SH-SY5Y (cell line): ENCODE data around the gene RCBTB2.

Experiments
- GATA2 ChIP-seq: IDR thresholded peaks from 2 replicates; pipeline ENCODE4 v1.6.1; 2011; ENCODE audit warnings: mild to moderate bottlenecking, low read depth, low read length
- GATA3 ChIP-seq: IDR thresholded peaks from 2 replicates; pipeline ENCODE4 v1.6.1; 2011; ENCODE audit warnings: low read depth, mild to moderate bottlenecking, low read length, moderate library complexity

DNA sequence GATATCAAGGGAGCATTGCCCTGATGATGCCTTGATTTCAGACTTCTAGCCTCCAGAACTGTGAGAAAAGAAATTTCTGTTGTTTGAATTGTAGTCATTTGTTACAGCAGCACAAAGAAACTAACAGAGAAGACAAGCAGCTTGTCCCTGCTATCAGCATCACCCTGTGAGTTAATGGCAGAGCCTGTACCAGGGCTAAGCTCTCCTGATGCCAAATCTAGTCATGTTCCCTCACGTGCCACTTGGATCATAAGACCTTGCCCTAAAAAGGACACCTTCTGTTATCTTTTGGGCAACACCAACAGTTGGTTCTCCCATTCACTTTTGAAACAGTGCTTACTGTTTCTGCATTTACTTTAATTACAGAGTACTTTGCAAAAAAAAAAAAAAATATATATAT is 14.8 kb downstream of the RCBTB2 start:
- TF ChIP-seq GATA2 (no peak), GATA3 (no peak)
